Umbilical cord (tissue), 1 donor: ENCODE measurements around the gene CHMP2B. TPM values are rescaled to one million over a fixed set of nuclear protein-coding genes. Genes with fewer than 3 reads are reported as not detected.

Source experiments
- total RNA-seq: library from RNA; depleted of rRNA; stranded (reverse); fragments of >200 nt; gene quantifications from one replicate; pipeline ENCODE4 v1.2.3, GENCODE V29; 2014; ENCODE audit warnings: low replicate concordance; ENCODE audit not compliant: insufficient read depth

CHMP2B gene
- total RNA-seq, 1 donor from 2014 or later, result 40.4 TPM

Other genes starting within 250 kb of the CHMP2B start
- gene VGLL3, start 236.2 kb upstream of the CHMP2B start, total RNA-seq, result 116 TPM
- 9.6 TPM for gene POU1F1, start 49.3 kb downstream of the CHMP2B start, total RNA-seq